ENCODE results near the gene CNNM3. TPM values are rescaled to one million over a fixed set of nuclear protein-coding genes. Genes with fewer than 3 reads are reported as not detected.
A peak's percentile ranks its signal among the peaks of the same experiment; 100 is the strongest.

The CNNM3 gene
- total and polyA plus RNA-seq, 5 donors = 7.2 to 14.5 (median 11.0) TPM

DNA sequence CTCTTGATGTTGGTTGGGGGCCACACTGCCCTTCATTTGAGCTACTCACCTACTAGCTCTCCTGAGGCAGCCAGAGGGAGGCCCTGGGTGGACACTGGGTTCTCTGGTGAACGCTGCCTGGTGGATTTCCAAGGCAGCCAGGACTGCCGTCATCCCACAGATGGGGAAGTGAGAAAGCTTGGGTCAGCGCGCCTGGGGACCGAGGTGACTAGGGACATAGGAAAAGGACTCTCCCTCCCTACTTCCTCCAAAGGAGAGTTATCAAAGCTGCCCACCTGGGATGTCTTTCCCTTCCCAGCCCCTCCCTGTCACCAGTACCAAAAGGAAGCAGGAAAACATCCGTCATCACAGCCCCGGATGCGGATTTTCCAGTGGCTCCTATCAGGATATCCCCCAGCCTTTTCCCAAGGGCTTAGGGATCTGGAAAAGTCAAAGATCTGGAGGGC, 57.6 kb downstream of the CNNM3 start:
- Histone ChIP-seq H3K4me3 (ENCODE audit: low read length) (no peak overlapping the region), H3K9me3 (ENCODE audit: control insufficient read depth, low read length) (no peaks in the 10 kb centered on the region), H3K27ac (ENCODE audit: low read length) (peak overlapping the region; percentile 58), H3K27me3 (ENCODE audit: control insufficient read depth, insufficient read depth) (no peaks in the 10 kb centered on the region), H3K4me1 (ENCODE audit: control insufficient read depth, insufficient read depth, low read length) (peaks cover 3% of the 10 kb centered on the region)
- DNase-seq (peak; percentile 81 to 88 (median 86)), ATAC-seq (peak in 1 of 2 donors; percentile 56)
- WGBS = 24% methylated on average over 8 of the region's 8 CpGs
- intact Hi-C loops (cut with DNase I) = loop anchor here in 1 of 4 donors (5.0 kb wide), 1 partner anchor 79 kb away; no protein-coding TSS in a partner anchor

DNA sequence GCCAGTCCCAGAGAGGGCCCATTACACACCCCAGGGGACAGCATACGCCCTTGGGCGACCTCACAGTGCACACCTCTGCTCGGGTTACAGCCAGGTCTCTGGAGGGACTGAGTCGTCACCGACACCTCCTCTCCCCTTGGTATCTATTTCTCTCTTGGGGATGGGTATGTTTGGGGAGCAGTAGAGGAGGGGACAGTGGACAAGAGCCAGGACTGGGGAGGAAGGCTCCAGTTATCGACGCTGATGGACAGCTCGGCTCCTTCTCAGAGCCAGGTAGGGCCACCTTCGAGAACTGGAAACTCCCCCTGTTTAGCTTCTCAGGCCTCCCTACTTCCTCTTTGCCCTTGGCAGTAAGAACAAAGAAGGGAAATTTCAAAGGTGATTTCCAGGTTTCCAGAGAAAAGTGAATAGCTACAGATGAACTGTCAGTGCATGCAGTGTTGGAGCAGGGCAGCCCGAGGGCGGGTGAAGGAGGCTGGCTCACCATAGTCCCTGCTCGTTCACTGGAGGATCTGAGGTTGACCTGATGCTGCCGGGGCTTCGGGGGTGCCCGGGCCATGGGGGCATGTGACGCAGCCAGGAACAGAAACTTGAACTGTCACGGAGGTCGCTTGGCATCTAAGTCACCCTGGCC, 58.2 kb downstream of the CNNM3 start:
- Histone ChIP-seq H3K4me3 (ENCODE audit: low read length) (no peak overlapping the region), H3K27ac (ENCODE audit: low read length) (peak overlapping the region; percentile 20), H3K27me3 (ENCODE audit: control insufficient read depth, insufficient read depth) (no peaks in the 10 kb centered on the region), H3K9me3 (ENCODE audit: control insufficient read depth, low read length) (no peaks in the 10 kb centered on the region), H3K4me1 (ENCODE audit: control insufficient read depth, insufficient read depth, low read length) (peaks cover 3% of the 10 kb centered on the region)
- ATAC-seq (no peak), DNase-seq (peak in 1 of 3 donors; percentile 57)
- intact Hi-C loops (cut with DNase I) = loop anchor here in 1 of 4 donors (5.0 kb wide), 1 partner anchor 78 kb away; no protein-coding TSS in a partner anchor
- 43% methylated on average over 18 of the region's 18 CpGs for WGBS

DNA sequence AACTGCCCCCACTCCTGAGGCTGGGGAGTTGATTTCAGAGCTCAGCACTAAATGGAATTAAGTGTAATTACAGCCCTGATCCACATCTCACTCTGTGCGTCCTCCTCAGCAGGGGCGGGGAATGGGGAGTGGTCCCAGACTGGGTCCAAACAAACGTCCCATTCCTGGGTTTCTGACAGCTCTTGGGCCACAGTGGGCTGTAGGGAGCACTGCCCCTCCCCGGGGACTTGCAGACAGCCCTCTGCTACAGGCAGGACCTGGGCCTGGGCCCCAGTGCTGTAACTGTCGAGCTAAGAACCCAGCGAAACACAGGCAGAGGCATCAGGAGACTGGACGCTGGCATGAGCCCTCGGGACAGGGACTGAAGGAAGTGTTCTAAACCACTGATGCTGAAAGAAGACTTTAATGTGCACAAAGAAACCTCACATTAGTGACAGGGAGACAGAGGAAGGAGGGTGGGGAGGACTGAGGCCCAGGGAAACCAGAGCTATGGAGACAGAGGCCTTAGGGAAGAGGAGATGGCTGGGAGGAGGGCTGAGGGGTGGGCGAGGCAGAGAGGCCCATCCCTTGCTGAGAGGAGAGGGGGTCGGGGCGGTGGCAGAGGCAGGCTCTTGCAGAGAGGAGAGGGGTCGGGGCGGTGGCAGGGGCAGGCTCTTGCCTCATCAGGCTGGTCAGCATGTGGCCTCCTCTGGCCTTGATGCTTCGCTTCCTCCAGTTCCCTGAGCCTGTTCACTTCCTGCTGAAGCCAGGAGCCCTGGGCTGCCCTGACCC, 59.6 kb downstream of the CNNM3 start:
- 72% methylated on average over 14 of the region's 14 CpGs for WGBS
- no peak for ATAC-seq
- no peaks in the 10 kb centered on the region for H3K9me3 ChIP-seq (ENCODE audit: control insufficient read depth, low read length)
- DNase-seq = no peak
- intact Hi-C loops (cut with DNase I) = no loop called here
- no peaks in the 10 kb centered on the region for H3K27me3 ChIP-seq (ENCODE audit: control insufficient read depth, insufficient read depth)
- H3K4me3 ChIP-seq (ENCODE audit: low read length) = no peak overlapping the region
- H3K27ac ChIP-seq (ENCODE audit: low read length) = no peak overlapping the region
- H3K4me1 ChIP-seq (ENCODE audit: control insufficient read depth, insufficient read depth, low read length) = peaks cover 3% of the 10 kb centered on the region

DNA sequence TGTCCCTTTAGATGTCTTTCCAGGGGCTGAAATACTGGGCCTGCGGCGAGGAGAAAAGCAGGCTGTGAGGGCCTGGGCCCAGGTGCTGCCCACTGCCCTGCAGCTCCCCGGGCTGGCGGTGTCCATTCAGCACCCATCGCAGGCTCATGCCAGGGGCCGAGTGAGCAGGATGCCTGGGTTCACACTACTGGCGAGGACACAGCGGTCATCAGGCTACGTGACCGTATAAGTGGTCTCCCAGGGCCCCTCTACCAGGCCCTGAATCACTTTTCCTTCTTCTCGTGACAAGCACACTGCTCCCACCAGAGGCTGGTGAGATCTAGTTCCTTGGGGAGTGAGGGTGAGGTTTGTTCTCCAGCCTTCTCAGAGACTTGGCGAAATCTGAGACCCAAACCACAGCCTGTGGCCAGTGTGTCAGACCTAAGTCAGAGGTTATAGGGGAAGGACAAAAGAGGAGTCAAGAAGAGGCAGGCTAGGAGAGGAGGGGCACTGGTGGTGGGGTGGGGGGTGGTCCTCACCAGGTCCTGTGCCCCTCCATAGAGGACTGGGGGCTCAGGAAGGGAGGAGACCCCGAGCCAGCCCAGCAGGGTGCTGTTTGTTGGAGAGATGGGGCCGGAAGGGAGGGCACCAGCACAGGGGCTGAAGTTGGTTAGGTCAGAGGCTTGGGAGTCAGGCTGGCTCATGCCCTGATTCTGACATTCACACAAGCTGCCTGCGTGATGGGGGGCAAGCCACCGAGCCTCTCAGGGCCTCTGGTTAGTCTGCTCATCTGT, 60.4 kb downstream of the CNNM3 start:
- no peak overlapping the region for H3K4me3 ChIP-seq (ENCODE audit: low read length)
- H3K27ac ChIP-seq (ENCODE audit: low read length) = no peak overlapping the region
- no peak for DNase-seq
- H3K4me1 ChIP-seq (ENCODE audit: control insufficient read depth, insufficient read depth, low read length) = peaks cover 3% of the 10 kb centered on the region
- H3K9me3 ChIP-seq (ENCODE audit: control insufficient read depth, low read length) = no peaks in the 10 kb centered on the region
- no peaks in the 10 kb centered on the region for H3K27me3 ChIP-seq (ENCODE audit: control insufficient read depth, insufficient read depth)
- WGBS = 91% methylated on average over 16 of the region's 16 CpGs
- no peak for ATAC-seq
- intact Hi-C loops (cut with DNase I) = no loop called here

DNA sequence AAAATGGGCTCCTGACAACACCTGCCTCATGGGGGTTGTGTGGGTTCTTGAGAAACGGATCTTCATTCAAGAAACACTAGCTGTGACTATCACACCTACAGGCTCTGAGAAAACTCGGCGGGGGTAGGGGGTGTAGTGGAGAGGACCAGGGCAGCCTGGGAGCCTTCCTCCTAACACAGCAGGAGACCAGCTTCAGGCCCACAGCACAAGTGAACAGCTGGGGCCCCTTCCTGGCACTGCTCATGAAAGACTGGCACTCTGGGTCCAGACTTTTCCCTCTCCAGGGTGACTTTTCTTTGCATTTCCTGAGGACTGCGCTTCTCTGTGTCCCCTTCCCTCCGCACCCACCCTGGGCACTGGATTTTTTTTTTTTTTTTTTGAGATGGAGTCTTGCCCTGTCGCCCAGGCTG, 61.0 kb downstream of the CNNM3 start:
- no peaks in the 10 kb centered on the region for H3K27me3 ChIP-seq (ENCODE audit: control insufficient read depth, insufficient read depth)
- peaks cover 3% of the 10 kb centered on the region for H3K4me1 ChIP-seq (ENCODE audit: control insufficient read depth, insufficient read depth, low read length)
- DNase-seq (no peak), ATAC-seq (no peak)
- WGBS = 86% methylated on average over 6 of the region's 6 CpGs
- no peak overlapping the region for H3K27ac ChIP-seq (ENCODE audit: low read length)
- intact Hi-C loops (cut with DNase I) = no loop called here
- H3K9me3 ChIP-seq (ENCODE audit: control insufficient read depth, low read length) = no peaks in the 10 kb centered on the region
- no peak overlapping the region for H3K4me3 ChIP-seq (ENCODE audit: low read length)

DNA sequence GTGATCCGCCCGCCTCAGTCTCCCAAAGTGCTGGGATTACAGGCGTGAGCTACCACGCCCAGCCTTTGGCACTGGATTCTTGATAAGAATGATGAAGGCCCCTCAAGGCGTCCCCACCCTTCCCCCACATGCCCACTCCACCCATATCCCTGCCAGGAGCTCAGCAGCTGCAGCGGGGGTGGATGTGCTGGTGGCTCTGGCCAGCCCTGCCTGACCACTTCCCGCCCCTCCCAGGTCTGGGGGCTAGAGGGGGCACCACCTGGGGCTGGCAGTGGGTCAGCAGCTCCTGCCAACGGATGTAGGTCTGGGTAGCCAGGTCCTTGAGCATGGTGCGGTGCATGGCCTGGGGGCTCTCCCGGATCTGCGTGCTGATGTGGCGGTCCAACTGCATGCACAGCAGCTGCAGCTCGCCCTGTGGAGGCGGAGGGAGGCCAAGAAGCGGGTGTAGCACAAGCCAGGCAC, 61.6 kb downstream of the CNNM3 start:
- no peak overlapping the region for H3K27ac ChIP-seq (ENCODE audit: low read length)
- no peaks in the 10 kb centered on the region for H3K27me3 ChIP-seq (ENCODE audit: control insufficient read depth, insufficient read depth)
- peaks cover 3% of the 10 kb centered on the region for H3K4me1 ChIP-seq (ENCODE audit: control insufficient read depth, insufficient read depth, low read length)
- no peak for ATAC-seq
- H3K4me3 ChIP-seq (ENCODE audit: low read length) = no peak overlapping the region
- intact Hi-C loops (cut with DNase I) = no loop called here
- no peaks in the 10 kb centered on the region for H3K9me3 ChIP-seq (ENCODE audit: control insufficient read depth, low read length)
- DNase-seq = no peak
- WGBS = 74% methylated on average over 15 of the region's 15 CpGs

DNA sequence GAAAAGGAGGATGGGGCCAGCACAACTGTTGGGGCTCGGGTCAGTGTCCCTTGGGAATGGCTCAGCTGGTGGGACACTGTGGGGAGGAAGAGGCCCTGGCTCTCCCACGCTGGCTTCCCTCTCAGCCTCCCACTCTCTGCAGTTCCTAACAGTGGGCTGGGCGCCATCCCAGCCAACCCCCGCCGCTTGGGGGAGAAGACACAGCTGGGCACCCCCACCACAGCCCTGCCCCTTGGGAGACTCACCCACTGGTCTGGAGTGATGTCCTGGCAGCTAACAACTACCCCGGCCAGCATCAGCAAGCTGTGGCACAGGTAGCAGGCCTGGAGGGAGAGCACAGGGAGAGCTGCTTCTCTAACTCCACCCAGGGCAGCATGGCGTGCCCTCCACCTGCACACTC, 62.1 kb downstream of the CNNM3 start:
- 70% methylated on average over 7 of the region's 7 CpGs for WGBS
- H3K27me3 ChIP-seq (ENCODE audit: control insufficient read depth, insufficient read depth) = no peaks in the 10 kb centered on the region
- no peaks in the 10 kb centered on the region for H3K9me3 ChIP-seq (ENCODE audit: control insufficient read depth, low read length)
- H3K4me1 ChIP-seq (ENCODE audit: control insufficient read depth, insufficient read depth, low read length) = peaks cover 3% of the 10 kb centered on the region
- H3K4me3 ChIP-seq (ENCODE audit: low read length) = no peak overlapping the region
- intact Hi-C loops (cut with DNase I) = no loop called here
- H3K27ac ChIP-seq (ENCODE audit: low read length) = no peak overlapping the region
- DNase-seq (no peak), ATAC-seq (no peak)

DNA sequence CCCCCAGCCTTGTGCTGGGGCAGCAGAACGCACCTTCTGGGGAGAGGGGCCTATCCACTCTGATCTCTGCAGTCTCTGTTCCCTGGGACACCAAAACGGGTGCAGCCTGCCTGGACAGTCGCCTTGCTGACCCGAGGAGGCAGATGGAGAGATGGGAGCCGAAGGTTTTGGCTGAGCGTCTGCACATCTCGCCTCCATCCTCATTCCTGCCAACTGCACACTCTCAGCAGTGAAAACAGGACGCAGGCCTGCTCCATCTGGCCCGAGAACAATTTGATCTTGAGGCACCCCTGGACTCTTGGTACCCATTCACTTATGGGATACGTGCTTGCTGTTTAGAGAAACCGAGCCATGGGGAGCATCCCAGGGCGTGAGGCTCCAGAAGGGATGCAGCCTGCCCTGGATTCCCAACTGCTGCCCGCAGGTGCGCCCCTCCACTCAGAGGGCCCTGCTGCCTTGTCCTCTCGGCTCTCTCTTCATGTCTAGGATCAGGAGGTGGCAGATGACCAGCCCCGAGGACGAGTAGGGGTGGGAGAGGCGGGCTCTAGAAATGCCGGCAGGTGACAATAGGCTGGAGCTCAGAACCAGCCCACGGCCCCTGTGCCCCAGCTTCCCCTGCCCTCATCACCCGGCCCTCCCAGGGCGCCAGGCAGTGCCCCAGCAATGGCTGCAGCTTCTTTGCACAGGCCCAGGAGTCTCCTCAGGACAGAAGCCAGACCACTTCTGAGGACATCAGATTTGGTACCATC, 62.9 kb downstream of the CNNM3 start:
- 73% methylated on average over 22 of the region's 22 CpGs for WGBS
- intact Hi-C loops (cut with DNase I) = no loop called here
- Histone ChIP-seq H3K4me1 (ENCODE audit: control insufficient read depth, insufficient read depth, low read length) (no peaks in the 10 kb centered on the region), H3K4me3 (ENCODE audit: low read length) (no peak overlapping the region), H3K27ac (ENCODE audit: low read length) (no peak overlapping the region), H3K9me3 (ENCODE audit: control insufficient read depth, low read length) (no peaks in the 10 kb centered on the region), H3K27me3 (ENCODE audit: control insufficient read depth, insufficient read depth) (no peaks in the 10 kb centered on the region)
- DNase-seq (no peak), ATAC-seq (no peak)

DNA sequence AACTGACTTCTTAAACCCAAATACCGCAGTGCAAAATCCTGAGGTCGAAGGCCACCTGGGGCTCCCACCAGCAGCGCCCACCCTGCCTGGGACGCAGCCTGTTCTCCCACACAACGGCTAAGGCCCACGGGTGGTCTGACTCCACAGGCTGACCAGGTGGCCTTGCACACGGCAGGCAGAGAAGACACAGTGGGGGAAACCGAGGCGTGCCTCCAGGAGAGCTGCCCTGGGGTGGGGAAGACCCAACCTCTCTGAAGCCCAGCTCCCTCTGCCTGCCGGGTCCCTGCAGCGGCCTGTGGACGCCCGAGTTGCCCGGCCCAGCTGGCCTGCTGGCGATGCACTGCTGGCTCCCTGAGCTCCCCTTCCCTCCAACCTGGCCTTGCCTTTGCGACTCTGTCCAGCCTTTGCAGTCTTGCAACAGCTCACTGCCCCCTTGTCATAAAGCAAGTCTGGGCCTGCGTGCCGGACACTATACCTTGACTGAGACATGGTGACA, 63.5 kb downstream of the CNNM3 start:
- whole genome bisulfite sequencing = 94% methylated on average over 18 of the region's 18 CpGs
- peak in 1 of 3 donors; percentile 46 for DNase-seq
- Histone ChIP-seq H3K27ac (ENCODE audit: low read length) (no peak overlapping the region), H3K4me1 (ENCODE audit: control insufficient read depth, insufficient read depth, low read length) (no peaks in the 10 kb centered on the region), H3K4me3 (ENCODE audit: low read length) (no peak overlapping the region), H3K9me3 (ENCODE audit: control insufficient read depth, low read length) (no peaks in the 10 kb centered on the region), H3K27me3 (ENCODE audit: control insufficient read depth, insufficient read depth) (no peaks in the 10 kb centered on the region)
- intact Hi-C loops (cut with DNase I) = no loop called here
- no peak for ATAC-seq

DNA sequence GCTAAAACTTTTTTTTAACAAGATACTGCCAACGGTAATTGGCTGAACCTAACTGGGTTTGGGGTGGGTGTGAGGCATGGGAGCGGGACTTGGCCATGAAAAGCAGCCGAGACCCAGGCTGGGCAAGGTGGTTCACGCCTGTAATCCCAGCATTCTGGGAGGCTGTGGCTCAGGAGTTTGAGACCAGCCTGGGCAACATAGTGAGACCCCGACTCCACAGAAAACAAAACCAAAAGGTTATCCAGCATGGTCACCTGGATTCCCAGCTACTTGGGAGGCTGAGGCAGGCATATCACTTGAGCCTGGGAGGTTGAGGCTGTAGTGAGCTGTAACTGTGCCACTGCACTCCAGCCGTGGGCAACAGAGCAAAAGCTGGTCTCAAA, 64.8 kb downstream of the CNNM3 start:
- H3K4me1 ChIP-seq (ENCODE audit: control insufficient read depth, insufficient read depth, low read length) = no peaks in the 10 kb centered on the region
- ATAC-seq = no peak
- H3K27me3 ChIP-seq (ENCODE audit: control insufficient read depth, insufficient read depth) = no peaks in the 10 kb centered on the region
- H3K27ac ChIP-seq (ENCODE audit: low read length) = no peak overlapping the region
- H3K9me3 ChIP-seq (ENCODE audit: control insufficient read depth, low read length) = no peaks in the 10 kb centered on the region
- WGBS = 82% methylated on average over 6 of the region's 6 CpGs
- intact Hi-C loops (cut with DNase I) = no loop called here
- DNase-seq = no peak
- H3K4me3 ChIP-seq (ENCODE audit: low read length) = no peak overlapping the region
